Tibial nerve (tissue), 4 donors: ENCODE data around the gene SEL1L3. TPM values are rescaled to one million over a fixed set of nuclear protein-coding genes. Genes with fewer than 3 reads are reported as not detected.

ENCODE experiments used
- DNase-seq, 2 donors: peaks; one replicate each; pipeline ENCODE4 v3.0.0-alpha.2; 2019; ENCODE audit warnings: low spot score in 2 of 2
- H3K27ac ChIP-seq, 4 donors: fragments of 200-600 bp; sonication (generic) in 3 of 4; one replicate each; pipeline ENCODE4 v1.5.1; 2017 to 2019; ENCODE audit warnings: mild to moderate bottlenecking in 1 of 4
- H3K27me3 ChIP-seq, 2 donors: fragments of 200-600 bp; sonication (generic) in 1 of 2; one replicate each; pipeline versions ENCODE4 v1.5.1 to v1.6.0; 2017 to 2019
- H3K36me3 ChIP-seq, 3 donors: fragments of 200-600 bp; sonication (generic); one replicate each; pipeline ENCODE4 v1.5.1; 2018 to 2019
- H3K4me1 ChIP-seq, 4 donors: fragments of 200-600 bp; sonication (generic) in 3 of 4; one replicate each; pipeline ENCODE4 v1.5.1; 2017 to 2019
- H3K4me3 ChIP-seq, 4 donors: fragments of 200-600 bp; sonication (generic) in 3 of 4; one replicate each; pipeline ENCODE4 v1.5.1; 2017 to 2019; ENCODE audit warnings: mild to moderate bottlenecking in 1 of 4, moderate library complexity in 1 of 4
- H3K9me3 ChIP-seq, 4 donors: fragments of 200-600 bp; sonication (generic) in 3 of 4; one replicate each; pipeline ENCODE4 v1.5.1; 2017 to 2019
- EP300 ChIP-seq, 2 donors: sonication (generic); formaldehyde crosslinking; IDR thresholded peaks; one replicate each; pipeline ENCODE4 v1.6.1; 2017; ENCODE audit warnings: antibody characterized with exemption in 2 of 2, mild to moderate bottlenecking in 1 of 2
- POLR2A ChIP-seq, 2 donors: fragments of 450-650 bp; IDR thresholded peaks; one replicate each; pipeline ENCODE4 v1.6.1; 2017; ENCODE audit warnings: antibody characterized with exemption in 2 of 2, mild to moderate bottlenecking in 2 of 2, moderate library complexity in 2 of 2
- WGBS, 2 donors: methylation state at CpG; one replicate each; pipeline ENCODE4 v1.1.5; 2018; 5-methylcytosine and 5-hydroxymethylcytosine counted together
- small RNA-seq: library from RNA; depleted of rRNA; stranded (forward); fragments of <200 nt; gene quantifications from one replicate; pipeline ENCODE3, GENCODE V24; 2016
- total RNA-seq, 4 donors: library from RNA; depleted of rRNA; stranded (reverse); fragments of >200 nt; gene quantifications; one replicate each; pipeline ENCODE4 v1.1.0, GENCODE V29; 2016
- TF ChIP-seq, protein P1 (sequence below), 5 experiments: fragments of 200-600 bp in 3 of 5; fragments of 450-650 bp in 2 of 5; sonication (generic) in 3 of 5; IDR thresholded peaks; one replicate each; pipeline ENCODE4 v1.5.1; 2016 to 2019; ENCODE audit warnings: antibody characterized with exemption in 5 of 5, mild to moderate bottlenecking in 3 of 5, moderate library complexity in 2 of 5

Gene SEL1L3
- total RNA-seq, 4 donors from 2014 or later = 8.7 to 19.0 (median 11.1) TPM

DNA sequence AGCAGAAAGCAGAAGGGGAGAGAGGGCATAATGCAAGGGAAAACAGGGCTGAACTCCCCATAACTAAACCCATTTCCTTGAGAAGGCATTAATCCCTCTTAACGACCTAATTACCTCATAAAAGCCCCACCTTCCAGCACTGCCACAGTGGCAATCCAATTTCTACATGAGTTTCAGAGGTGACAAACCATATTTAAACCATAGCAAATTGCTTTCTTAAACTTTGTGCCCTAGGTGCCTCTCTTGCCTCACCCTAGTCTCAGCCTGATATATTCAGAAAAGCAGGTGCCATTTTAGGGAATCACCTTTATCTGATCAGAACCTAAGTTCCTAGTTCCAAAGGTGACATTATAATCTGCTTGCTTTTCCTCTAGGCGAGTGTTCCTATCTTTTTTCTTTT, 158.3 kb downstream of the SEL1L3 start:
- TF ChIP-seq, protein P1, sequence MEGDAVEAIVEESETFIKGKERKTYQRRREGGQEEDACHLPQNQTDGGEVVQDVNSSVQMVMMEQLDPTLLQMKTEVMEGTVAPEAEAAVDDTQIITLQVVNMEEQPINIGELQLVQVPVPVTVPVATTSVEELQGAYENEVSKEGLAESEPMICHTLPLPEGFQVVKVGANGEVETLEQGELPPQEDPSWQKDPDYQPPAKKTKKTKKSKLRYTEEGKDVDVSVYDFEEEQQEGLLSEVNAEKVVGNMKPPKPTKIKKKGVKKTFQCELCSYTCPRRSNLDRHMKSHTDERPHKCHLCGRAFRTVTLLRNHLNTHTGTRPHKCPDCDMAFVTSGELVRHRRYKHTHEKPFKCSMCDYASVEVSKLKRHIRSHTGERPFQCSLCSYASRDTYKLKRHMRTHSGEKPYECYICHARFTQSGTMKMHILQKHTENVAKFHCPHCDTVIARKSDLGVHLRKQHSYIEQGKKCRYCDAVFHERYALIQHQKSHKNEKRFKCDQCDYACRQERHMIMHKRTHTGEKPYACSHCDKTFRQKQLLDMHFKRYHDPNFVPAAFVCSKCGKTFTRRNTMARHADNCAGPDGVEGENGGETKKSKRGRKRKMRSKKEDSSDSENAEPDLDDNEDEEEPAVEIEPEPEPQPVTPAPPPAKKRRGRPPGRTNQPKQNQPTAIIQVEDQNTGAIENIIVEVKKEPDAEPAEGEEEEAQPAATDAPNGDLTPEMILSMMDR (IDR thresholded peaks at IDR 0.05) = no peak
- TF ChIP-seq EP300 (IDR thresholded peaks at IDR 0.05) = no peak
- TF ChIP-seq POLR2A (IDR thresholded peaks at IDR 0.05) = no peak
- Histone ChIP-seq H3K4me1 (no peaks in the 10 kb centered on the region), H3K4me3 (no peak overlapping the region), H3K9me3 (peaks cover 0 to 5% (median 0%) of the 10 kb centered on the region in 4 donors), H3K36me3 (no peaks in the 10 kb centered on the region), H3K27me3 (no peaks in the 10 kb centered on the region), H3K27ac (no peak overlapping the region)
- 59 to 66% methylated on average over 2 of the region's 2 CpGs for WGBS, 2 donors
- no peak for DNase-seq

DNA sequence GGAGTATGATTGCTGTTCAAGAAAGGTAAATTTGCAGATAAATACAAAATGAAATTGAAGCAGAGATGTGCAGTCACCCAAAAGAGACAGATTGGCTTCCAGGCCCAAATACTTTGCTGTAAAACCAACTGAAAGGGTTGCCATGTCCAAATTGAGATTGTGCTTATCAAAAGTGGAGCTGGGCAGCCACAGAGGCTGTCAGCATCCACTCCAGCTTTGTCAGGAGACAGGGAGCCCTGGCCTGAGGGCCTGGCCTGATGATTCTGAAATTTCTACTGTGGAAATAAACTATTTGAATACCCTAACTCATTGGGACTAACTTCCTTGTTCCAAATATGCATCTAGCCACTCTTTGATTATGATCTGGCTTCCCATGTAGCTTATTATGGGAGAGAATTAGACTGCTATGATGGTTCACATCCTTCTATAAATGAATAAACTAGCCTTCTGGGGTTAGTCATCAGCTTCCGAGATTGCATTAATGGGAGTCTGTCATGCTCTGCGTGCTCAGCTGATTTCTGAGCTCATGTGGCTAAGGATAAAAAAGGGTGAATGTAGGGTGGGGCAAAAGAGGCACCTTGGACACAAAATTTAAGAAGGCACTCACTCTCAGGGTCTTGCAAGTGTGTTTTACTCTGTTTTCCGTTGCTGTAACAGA, 158.9 kb downstream of the SEL1L3 start:
- Histone ChIP-seq H3K9me3 (no peaks in the 10 kb centered on the region), H3K4me1 (no peaks in the 10 kb centered on the region), H3K36me3 (no peaks in the 10 kb centered on the region), H3K27ac (no peak overlapping the region), H3K27me3 (no peaks in the 10 kb centered on the region), H3K4me3 (no peak overlapping the region)
- TF ChIP-seq POLR2A (IDR thresholded peaks at IDR 0.05) (no peak), EP300 (IDR thresholded peaks at IDR 0.05) (no peak)
- TF ChIP-seq, protein P1 (IDR thresholded peaks at IDR 0.05) = no peak
- 76 to 77% methylated on average over 3 of the region's 3 CpGs for WGBS, 2 donors
- no peak for DNase-seq

- Histone ChIP-seq H3K9me3 (no peaks in the 10 kb centered on the region), H3K27me3 (no peaks in the 10 kb centered on the region), H3K27ac (no peak overlapping the region), H3K4me3 (no peak overlapping the region), H3K36me3 (no peaks in the 10 kb centered on the region), H3K4me1 (no peaks in the 10 kb centered on the region)
- 39 to 40% methylated on average over 5 of the region's 5 CpGs for WGBS, 2 donors
- peak in 1 of 2 donors; percentile 23 for DNase-seq
- TF ChIP-seq, protein P1 (IDR thresholded peaks at IDR 0.05) = no peak
- no peak for TF ChIP-seq POLR2A (IDR thresholded peaks at IDR 0.05)
- TF ChIP-seq EP300 (IDR thresholded peaks at IDR 0.05) = no peak
Observed at GRCh38 chr4:25702848-25703247, 159.9 kb downstream of the SEL1L3 start.

DNA sequence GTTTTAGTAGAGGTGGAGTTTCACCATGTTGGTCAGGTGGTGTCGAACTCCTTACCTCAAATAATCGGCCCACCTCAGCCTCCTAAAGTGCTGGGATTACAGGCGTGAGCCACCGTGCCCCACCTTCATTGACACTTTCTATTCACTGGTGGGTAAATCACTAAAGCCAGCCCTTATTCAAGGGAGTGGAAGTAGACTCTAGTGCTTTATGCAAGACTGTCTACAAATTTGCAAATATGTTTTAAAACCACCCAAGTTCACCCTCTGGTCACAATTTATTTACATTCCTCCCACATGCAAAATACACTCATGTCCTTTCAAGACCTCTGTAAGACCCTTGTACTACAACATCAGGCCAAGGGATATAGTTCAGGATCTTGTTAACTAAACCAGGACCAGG, 162.1 kb downstream of the SEL1L3 start:
- H3K27me3 ChIP-seq = no peaks in the 10 kb centered on the region
- H3K36me3 ChIP-seq = no peaks in the 10 kb centered on the region
- H3K4me1 ChIP-seq = no peaks in the 10 kb centered on the region
- 93% methylated on average over 4 of the region's 4 CpGs for WGBS, 2 donors
- H3K4me3 ChIP-seq = no peak overlapping the region
- TF ChIP-seq, protein P1 (IDR thresholded peaks at IDR 0.05) = no peak
- TF ChIP-seq POLR2A (IDR thresholded peaks at IDR 0.05) (no peak), EP300 (IDR thresholded peaks at IDR 0.05) (no peak)
- no peaks in the 10 kb centered on the region for H3K9me3 ChIP-seq
- DNase-seq = no peak
- no peak overlapping the region for H3K27ac ChIP-seq

DNA sequence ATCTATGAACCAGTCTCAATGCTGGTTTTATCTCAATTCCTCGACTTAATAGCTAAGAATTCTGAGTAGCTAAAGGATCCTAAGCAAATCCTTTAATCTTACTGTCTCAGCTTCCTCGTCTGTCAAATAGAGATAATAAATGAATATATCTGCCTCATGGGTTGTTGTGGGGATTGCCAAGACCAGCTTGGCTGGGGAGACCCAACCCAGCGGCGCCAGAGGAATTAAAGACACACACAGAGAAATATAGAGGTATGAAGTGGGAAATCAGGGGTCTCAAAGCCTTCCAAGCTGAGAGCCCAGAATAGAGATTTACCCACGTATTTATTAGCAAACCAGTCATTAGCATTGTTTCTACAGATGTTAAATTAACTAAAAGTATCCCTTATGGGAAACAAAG, 165.3 kb downstream of the SEL1L3 start:
- Histone ChIP-seq H3K27ac (no peak overlapping the region), H3K36me3 (no peaks in the 10 kb centered on the region), H3K27me3 (no peaks in the 10 kb centered on the region), H3K9me3 (peaks cover 0 to 5% (median 0%) of the 10 kb centered on the region in 4 donors), H3K4me1 (no peaks in the 10 kb centered on the region), H3K4me3 (no peak overlapping the region)
- DNase-seq = no peak
- TF ChIP-seq, protein P1 (IDR thresholded peaks at IDR 0.05) = no peak
- TF ChIP-seq POLR2A (IDR thresholded peaks at IDR 0.05) = no peak
- TF ChIP-seq EP300 (IDR thresholded peaks at IDR 0.05) = no peak
- WGBS, 2 donors = 81 to 86% methylated on average over 5 of the region's 5 CpGs

Small RNA genes lying within 50 kb of the gene (small RNA-seq; reads per million reads assigned to genes)
- gene MTND4LP22 = not detected

Other genes with a start within 250 kb of the SEL1L3 start
- not detected for gene SLC34A2, start 207.1 kb downstream of the SEL1L3 start, total RNA-seq
- gene SMIM20, start 51.2 kb upstream of the SEL1L3 start, total RNA-seq = 10 to 100 TPM; 14.7 to 31.0 (median 20.9) TPM